Aorta (tissue), 5 donors: ENCODE data around the gene CRIM1. TPM values are rescaled to one million over a fixed set of nuclear protein-coding genes. Genes with fewer than 3 reads are reported as not detected.

ENCODE experiments used
- ATAC-seq: fragments of 200-7000 bp; cut with Tn5 transposase; one replicate; pipeline ENCODE4 v1.9.1; 2022; ENCODE audit warnings: moderate library complexity; ENCODE audit not compliant: low FRiP score
- DNase-seq, 2 donors: peaks; one replicate each; pipeline ENCODE4 v3.0.0-alpha.2; 2020
- H3K27ac ChIP-seq, 2 donors: one replicate each; pipeline ENCODE4 v1.5.1; 2013; ENCODE audit warnings: low read length in 2 of 2, mild to moderate bottlenecking in 2 of 2, moderate library complexity in 2 of 2, control low read depth in 1 of 2, inconsistent platforms in 1 of 2, low read depth in 1 of 2
- H3K27me3 ChIP-seq, 2 donors: one replicate each; pipeline ENCODE4 v1.6.1; 2013; ENCODE audit warnings: control low read depth in 1 of 2, low read length in 1 of 2, mild to moderate bottlenecking in 1 of 2, moderate library complexity in 1 of 2; ENCODE audit not compliant: insufficient read depth in 2 of 2, control insufficient read depth in 1 of 2
- H3K36me3 ChIP-seq, 2 donors: one replicate each; pipeline ENCODE4 v1.6.1; 2013; ENCODE audit warnings: control low read depth in 1 of 2, low read length in 1 of 2, mild to moderate bottlenecking in 1 of 2; ENCODE audit not compliant: insufficient read depth in 2 of 2, control insufficient read depth in 1 of 2
- H3K4me1 ChIP-seq, 2 donors: one replicate each; pipeline ENCODE4 v1.6.1; 2013; ENCODE audit warnings: low read length in 2 of 2, control low read depth in 1 of 2, mild to moderate bottlenecking in 1 of 2, moderate library complexity in 1 of 2; ENCODE audit not compliant: insufficient read depth in 2 of 2, control insufficient read depth in 1 of 2
- H3K4me3 ChIP-seq, 2 donors: one replicate each; pipeline ENCODE4 v1.5.1; 2013; ENCODE audit warnings: low read length in 2 of 2, control low read depth in 1 of 2, mild to moderate bottlenecking in 1 of 2
- H3K9me3 ChIP-seq: one replicate; pipeline ENCODE4 v1.6.1; 2013; ENCODE audit warnings: mild to moderate bottlenecking, low read length; ENCODE audit not compliant: control insufficient read depth
- WGBS, 2 donors: extraction: QIAGEN DNeasy Blood & Tissue Kit; methylation state at CpG; one replicate each; pipeline ENCODE4 v1.1.7; 2013; 5-methylcytosine and 5-hydroxymethylcytosine counted together
- intact Hi-C, 2 donors: fragments of 100-400 bp; cut with DNase I; formaldehyde crosslinking; loops; one replicate each; pipeline versions ENCODE4 v1.14.2 to v1.15.0; 2022
- polyA plus RNA-seq, 2 donors: library from polyadenylated mRNA; stranded (reverse); fragments of 200-250 nt; gene quantifications; one replicate each; pipeline ENCODE4 v1.2.3, GENCODE V29; 2013
- total RNA-seq, 2 donors: library from RNA; stranded (reverse); fragmentation: NEBNext Ultra II Directional; extraction: Animal tissue kit (Norgen Biotek cat#: 25700); gene quantifications; one replicate each; pipeline ENCODE4 v1.2.1, GENCODE V29; 2021
- donor health status: healthy with polysubstance abuse.
- donor health status: Bipolar disorder and iron deficiency.
- donor health status: DM: no; HTN: no; CAD: no.
- donor health status: DM: no; HTN: no; CAD: no.
- donor health status: DM: yes; HTN: yes; CAD: no.

The CRIM1 gene
- total and polyA plus RNA-seq, 4 donors: 47.3 to 727 (median 147) TPM

GRCh38 chr2:36371928-36372391, 16.4 kb downstream of the CRIM1 start:
- H3K27ac ChIP-seq: no peak overlapping the region
- 4 to 6% methylated on average over 2 of the region's 2 CpGs for WGBS, 2 donors
- intact Hi-C loops: no loop called here
- ATAC-seq: no peak
- H3K4me3 ChIP-seq: no peak overlapping the region
- peaks cover 16 to 33% of the 10 kb centered on the region in 2 donors for H3K4me1 ChIP-seq
- H3K9me3 ChIP-seq: no peaks in the 10 kb centered on the region
- H3K36me3 ChIP-seq: no peaks in the 10 kb centered on the region
- H3K27me3 ChIP-seq: no peaks in the 10 kb centered on the region
- DNase-seq: no peak

- intact Hi-C loops: no loop called here
- Histone ChIP-seq H3K4me1 (peaks cover 9 to 31% of the 10 kb centered on the region in 2 donors), H3K36me3 (peaks cover 0 to 1% of the 10 kb centered on the region in 2 donors), H3K9me3 (no peaks in the 10 kb centered on the region), H3K4me3 (no peak overlapping the region), H3K27me3 (no peaks in the 10 kb centered on the region), H3K27ac (peak overlapping the region; percentile 51 to 67)
- WGBS, 2 donors: 44 to 50% methylated on average over 8 of the region's 8 CpGs
- ATAC-seq (peak; percentile 65), DNase-seq (no peak)
These were observed 17.8 kb downstream of the CRIM1 start for GRCh38 chr2:36373149-36373926.

GRCh38 chr2:36374585-36374984, 19.0 kb downstream of the CRIM1 start:
- DNase-seq: no peak
- Histone ChIP-seq H3K27ac (no peak overlapping the region), H3K36me3 (peaks cover 0 to 1% of the 10 kb centered on the region in 2 donors), H3K4me1 (peaks cover 9 to 24% of the 10 kb centered on the region in 2 donors), H3K4me3 (no peak overlapping the region), H3K9me3 (no peaks in the 10 kb centered on the region), H3K27me3 (no peaks in the 10 kb centered on the region)
- intact Hi-C loops: no loop called here
- 50 to 72% methylated on average over 3 of the region's 3 CpGs for WGBS, 2 donors
- no peak for ATAC-seq

GRCh38 chr2:36376319-36376765, 20.8 kb downstream of the CRIM1 start:
- Histone ChIP-seq H3K4me3 (no peak overlapping the region), H3K27me3 (no peaks in the 10 kb centered on the region), H3K9me3 (no peaks in the 10 kb centered on the region), H3K27ac (peak overlapping the region in 1 of 2 donors; percentile 67), H3K4me1 (peaks cover 4 to 25% of the 10 kb centered on the region in 2 donors), H3K36me3 (peaks cover 0 to 5% of the 10 kb centered on the region in 2 donors)
- WGBS, 2 donors: 7 to 8% methylated on average over 8 of the region's 8 CpGs
- intact Hi-C loops: no loop called here
- ATAC-seq: peak; percentile 16
- peak; percentile 79 to 89 for DNase-seq

GRCh38 chr2:36376992-36377738, 21.6 kb downstream of the CRIM1 start:
- intact Hi-C loops: no loop called here
- Histone ChIP-seq H3K4me3 (no peak overlapping the region), H3K27me3 (no peaks in the 10 kb centered on the region), H3K4me1 (peaks cover 4 to 25% of the 10 kb centered on the region in 2 donors), H3K27ac (no peak overlapping the region), H3K9me3 (no peaks in the 10 kb centered on the region), H3K36me3 (peaks cover 0 to 5% of the 10 kb centered on the region in 2 donors)
- DNase-seq (no peak), ATAC-seq (no peak)
- 43 to 49% methylated on average over 5 of the region's 5 CpGs for WGBS, 2 donors

- H3K9me3 ChIP-seq: no peaks in the 10 kb centered on the region
- H3K4me1 ChIP-seq: peaks cover 4 to 16% of the 10 kb centered on the region in 2 donors
- H3K4me3 ChIP-seq: no peak overlapping the region
- H3K27ac ChIP-seq: peak overlapping the region in 1 of 2 donors; percentile 69
- ATAC-seq (no peak), DNase-seq (no peak)
- H3K27me3 ChIP-seq: no peaks in the 10 kb centered on the region
- intact Hi-C loops: no loop called here
- WGBS, 2 donors: 94 to 99% methylated on average over 3 of the region's 3 CpGs
- peaks cover 0 to 5% of the 10 kb centered on the region in 2 donors for H3K36me3 ChIP-seq
These were observed 24.3 kb downstream of the CRIM1 start for GRCh38 chr2:36379710-36380448.

- 29 to 39% methylated on average over 15 of the region's 15 CpGs for WGBS, 2 donors
These were observed 25.3 kb downstream of the CRIM1 start for GRCh38 chr2:36380624-36381481.

More at GRCh38 chr2:36380624-36381481, 25.3 kb downstream of the CRIM1 start:
- peak; percentile 40 for ATAC-seq
- intact Hi-C loops: no loop called here
- Histone ChIP-seq H3K4me1 (peaks cover 4 to 19% of the 10 kb centered on the region in 2 donors), H3K9me3 (no peaks in the 10 kb centered on the region), H3K4me3 (no peak overlapping the region), H3K36me3 (peaks cover 0 to 5% of the 10 kb centered on the region in 2 donors), H3K27me3 (no peaks in the 10 kb centered on the region), H3K27ac (peak overlapping the region in 1 of 2 donors; percentile 58)
- peak in 1 of 2 donors; percentile 53 for DNase-seq
